RWPE1 (cell line): Measurements from ENCODE around the gene EPYC.

Experiments
- CTCF ChIA-PET: fragments of 350-600 bp; sonication (Branson Sonifier 250); formaldehyde crosslinking; extraction: SDS; loops from one replicate; lab custom pipeline; 2021; lab: Yijun Ruan, JAX
- POLR2A ChIA-PET: fragments of 400-600 bp; formaldehyde crosslinking; extraction: SDS; loops from one replicate; lab custom pipeline; 2020; ENCODE audit warnings: antibody characterized with exemption; ENCODE audit not compliant: low non-redundant PET; lab: Yijun Ruan, JAX
- DNase-seq: peaks from one replicate; pipeline ENCODE4 v3.0.0; 2012; ENCODE audit warnings: low spot score
- H3K27ac ChIP-seq: fragments of 450-650 bp; 2 replicates; pipeline ENCODE4 v1.5.1; 2017
- TF ChIP-seq, protein P1 (sequence below): fragments of 450-650 bp; conservative IDR thresholded peaks from 2 replicates; pipeline ENCODE4 v1.5.1; 2017; ENCODE audit warnings: low read depth, mild to moderate bottlenecking

The EPYC gene

DNA sequence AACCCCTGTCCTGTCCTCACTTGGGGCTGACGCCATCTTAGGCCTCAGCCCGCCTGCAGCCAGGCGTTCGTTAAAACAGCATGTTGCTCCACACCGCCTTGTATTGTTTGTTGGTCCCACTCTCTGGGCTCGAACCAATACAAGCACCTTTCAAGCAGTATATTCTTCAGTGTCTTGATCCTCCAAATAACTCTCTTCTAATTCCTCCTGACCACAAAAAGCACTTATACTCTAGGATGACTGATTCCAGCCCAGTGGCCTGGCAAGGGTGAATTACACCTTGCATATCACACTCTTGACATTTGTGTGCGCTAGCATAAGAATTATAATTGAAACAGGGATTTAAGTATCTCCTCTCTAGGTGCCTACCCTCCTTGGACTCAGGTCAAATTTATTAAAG, 56.9 kb downstream of the EPYC start:
- no peak for DNase-seq
- TF ChIP-seq, protein P1, sequence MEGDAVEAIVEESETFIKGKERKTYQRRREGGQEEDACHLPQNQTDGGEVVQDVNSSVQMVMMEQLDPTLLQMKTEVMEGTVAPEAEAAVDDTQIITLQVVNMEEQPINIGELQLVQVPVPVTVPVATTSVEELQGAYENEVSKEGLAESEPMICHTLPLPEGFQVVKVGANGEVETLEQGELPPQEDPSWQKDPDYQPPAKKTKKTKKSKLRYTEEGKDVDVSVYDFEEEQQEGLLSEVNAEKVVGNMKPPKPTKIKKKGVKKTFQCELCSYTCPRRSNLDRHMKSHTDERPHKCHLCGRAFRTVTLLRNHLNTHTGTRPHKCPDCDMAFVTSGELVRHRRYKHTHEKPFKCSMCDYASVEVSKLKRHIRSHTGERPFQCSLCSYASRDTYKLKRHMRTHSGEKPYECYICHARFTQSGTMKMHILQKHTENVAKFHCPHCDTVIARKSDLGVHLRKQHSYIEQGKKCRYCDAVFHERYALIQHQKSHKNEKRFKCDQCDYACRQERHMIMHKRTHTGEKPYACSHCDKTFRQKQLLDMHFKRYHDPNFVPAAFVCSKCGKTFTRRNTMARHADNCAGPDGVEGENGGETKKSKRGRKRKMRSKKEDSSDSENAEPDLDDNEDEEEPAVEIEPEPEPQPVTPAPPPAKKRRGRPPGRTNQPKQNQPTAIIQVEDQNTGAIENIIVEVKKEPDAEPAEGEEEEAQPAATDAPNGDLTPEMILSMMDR, result no peak
- ChIA-PET CTCF (interaction anchor here (1.0 kb wide), 1 partner anchor 12 kb away, joined by 3 read pairs; no protein-coding TSS in a partner anchor), POLR2A (no interaction called here)
- H3K27ac ChIP-seq, result no peak overlapping the region

GRCh38 chr12:90945070-90945649, 59.6 kb downstream of the EPYC start:
- POLR2A ChIA-PET, result no interaction called here
- TF ChIP-seq, protein P1, result peak; percentile 74
- CTCF ChIA-PET, result interaction anchor here (0.6 to 1.3 kb wide), 7 partner anchors 14 to 1974 kb away, joined by 3 to 4 read pairs (median 3); no protein-coding TSS in a partner anchor
- peak; percentile 18 for DNase-seq
- H3K27ac ChIP-seq, result no peak overlapping the region

DNA sequence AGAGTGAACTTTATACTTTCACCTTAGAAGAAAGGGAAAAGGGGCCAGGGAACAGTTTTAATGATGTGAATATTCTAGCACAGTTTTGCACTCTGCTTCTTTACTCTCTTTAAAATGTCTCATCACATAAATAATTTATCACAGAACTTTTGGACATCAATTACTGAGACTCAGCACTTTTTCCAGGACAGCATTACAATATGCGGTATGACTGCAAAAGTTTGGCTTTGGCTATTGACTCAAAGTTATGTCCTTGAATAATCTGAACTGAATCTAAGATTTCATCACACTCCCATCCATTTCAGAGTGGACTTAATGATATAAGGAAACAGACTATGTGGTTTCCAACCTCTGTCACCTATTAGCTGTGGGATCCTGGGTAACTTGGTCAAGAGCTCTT, 61.5 kb downstream of the EPYC start:
- no peak for DNase-seq
- CTCF ChIA-PET, result interaction anchor here (0.6 to 1.5 kb wide), 2 partner anchors 17 to 157 kb away, joined by 3 to 5 read pairs; no protein-coding TSS in a partner anchor
- POLR2A ChIA-PET, result no interaction called here
- TF ChIP-seq, protein P1, result no peak
- H3K27ac ChIP-seq, result no peak overlapping the region

- ChIA-PET CTCF (interaction anchor here (0.5 to 1.1 kb wide), 5 partner anchors 17 to 1397 kb away, joined by 3 to 6 read pairs (median 3); no protein-coding TSS in a partner anchor), POLR2A (no interaction called here)
- TF ChIP-seq, protein P1, result peak; percentile 74
- H3K27ac ChIP-seq, result no peak overlapping the region
- DNase-seq, result peak; percentile 33
Measured at GRCh38 chr12:90940872-90941499, 63.8 kb downstream of the EPYC start.

DNA sequence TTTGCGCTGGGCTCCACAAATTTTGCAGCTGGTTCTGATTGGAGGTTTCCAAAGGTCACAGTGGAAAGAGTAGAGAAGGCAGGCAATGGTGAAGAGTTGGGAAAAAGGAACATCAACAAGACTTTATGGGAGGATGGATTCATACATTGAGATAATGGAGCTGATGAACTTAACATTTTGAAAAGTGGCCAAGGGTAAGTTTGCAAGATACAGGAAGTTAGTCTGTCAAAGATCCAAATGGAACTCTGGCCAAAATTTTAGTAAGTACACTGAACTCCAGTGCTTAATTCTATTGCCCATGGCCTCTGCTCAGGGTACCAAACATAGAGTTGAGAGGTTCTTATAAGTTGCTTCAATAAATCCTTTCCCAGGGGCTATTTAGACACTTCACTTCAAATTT, 65.4 kb downstream of the EPYC start:
- no peak overlapping the region for H3K27ac ChIP-seq
- ChIA-PET POLR2A (no interaction called here), CTCF (interaction anchor here (0.5 to 0.6 kb wide), 3 partner anchors 28 to 1605 kb away, joined by 3 to 4 read pairs (median 3); no protein-coding TSS in a partner anchor)
- TF ChIP-seq, protein P1, result no peak
- no peak for DNase-seq

DNA sequence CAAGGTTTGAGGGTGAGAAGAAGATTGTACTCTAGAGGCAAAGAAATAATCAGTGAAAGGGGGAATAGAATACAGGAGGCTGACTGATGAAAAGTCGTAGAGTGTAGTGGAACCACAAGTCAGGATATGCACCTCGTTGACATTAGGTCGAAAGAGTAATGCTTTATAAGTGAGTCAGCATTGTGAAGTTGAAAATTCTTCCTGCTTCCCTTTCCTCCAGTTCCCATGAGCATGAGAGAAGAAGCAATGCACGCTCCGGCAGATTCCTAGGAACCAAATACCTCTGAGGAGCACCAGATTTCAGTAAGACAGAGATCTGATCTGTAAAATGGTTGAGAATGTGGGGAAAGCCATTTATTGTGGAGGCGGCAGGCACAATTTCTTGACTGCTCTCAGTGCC, 66.3 kb downstream of the EPYC start:
- H3K27ac ChIP-seq, result no peak overlapping the region
- TF ChIP-seq, protein P1, result no peak
- ChIA-PET POLR2A (no interaction called here), CTCF (interaction anchor here (0.5 kb wide), 1 partner anchor 518 kb away, joined by 3 read pairs; no protein-coding TSS in a partner anchor)
- peak; percentile 25 for DNase-seq
